GM18511 (cell line): ENCODE data around the gene GMPPB.
A peak's percentile ranks its signal among the peaks of the same experiment; 100 is the strongest.
"Not testable (repeated sequence)": the region's sequence is repeated elsewhere in the genome, so short reads cannot be mapped to it uniquely, and the experiment has no call there.

Source experiments
- ATAC-seq: cut with Tn5 transposase; IDR thresholded peaks from one replicate; pipeline ENCODE4 v1.9.1; 2021; ENCODE audit warnings: mild to moderate bottlenecking, moderate library complexity; ENCODE audit not compliant: unreplicated experiment

GMPPB gene

GRCh38 chr3:49714728-49715550 is 8.8 kb downstream of the GMPPB start:
- ATAC-seq: no peak

- ATAC-seq: no peak
These were observed 10.2 kb downstream of the GMPPB start for GRCh38 chr3:49713336-49714105.

- no peak for ATAC-seq
These were observed 11.0 kb downstream of the GMPPB start for GRCh38 chr3:49712631-49713317.

GRCh38 chr3:49712166-49712565 is 11.6 kb downstream of the GMPPB start:
- ATAC-seq: no peak

- ATAC-seq: no peak
These were observed 12.3 kb downstream of the GMPPB start for GRCh38 chr3:49711489-49711888.

- ATAC-seq: no peak
These were observed 13.9 kb downstream of the GMPPB start for GRCh38 chr3:49709852-49710251.

GRCh38 chr3:49707113-49707480 is 16.7 kb downstream of the GMPPB start:
- no peak for ATAC-seq

- ATAC-seq: no peak
These were observed 17.2 kb downstream of the GMPPB start for GRCh38 chr3:49706456-49707112.

GRCh38 chr3:49705390-49705960 is 18.3 kb downstream of the GMPPB start:
- ATAC-seq: no peak

GRCh38 chr3:49704629-49705028 is 19.1 kb downstream of the GMPPB start:
- no peak for ATAC-seq

GRCh38 chr3:49703956-49704355 is 19.8 kb downstream of the GMPPB start:
- no peak for ATAC-seq

- ATAC-seq: peak; percentile 71
These were observed 20.3 kb downstream of the GMPPB start for GRCh38 chr3:49703443-49703927.

GRCh38 chr3:49702672-49703071 is 21.1 kb downstream of the GMPPB start:
- no peak for ATAC-seq

GRCh38 chr3:49701388-49702077 is 22.2 kb downstream of the GMPPB start:
- ATAC-seq: no peak

GRCh38 chr3:49700453-49701128 is 23.2 kb downstream of the GMPPB start:
- ATAC-seq: no peak

- no peak for ATAC-seq
These were observed 23.7 kb downstream of the GMPPB start for GRCh38 chr3:49700014-49700413.

- no peak for ATAC-seq
These were observed 24.3 kb downstream of the GMPPB start for GRCh38 chr3:49699281-49699979.

- not testable (repeated sequence) for ATAC-seq
These were observed 28.3 kb downstream of the GMPPB start for GRCh38 chr3:49695350-49696015.
